Astrocyte of the cerebellum (primary cell): ENCODE results near the gene BRCA1.
"Not testable (repeated sequence)": the region's sequence is repeated elsewhere in the genome, so short reads cannot be mapped to it uniquely, and the experiment has no call there.

Source experiments
- DNase-seq: peaks from one replicate; pipeline ENCODE4 v3.0.0-alpha.2; 2011; ENCODE audit warnings: low read depth
- H3K4me3 ChIP-seq: 2 replicates; pipeline ENCODE4 v1.5.1; 2011; ENCODE audit warnings: mild to moderate bottlenecking, low read depth, low read length, moderate library complexity
- CTCF ChIP-seq: IDR thresholded peaks from 2 replicates; pipeline ENCODE4 v1.5.1; 2012; ENCODE audit warnings: low read length, low read depth, moderate library complexity, mild to moderate bottlenecking; ENCODE audit errors: missing control alignments
- in situ Hi-C: cut with HindIII; loops from 2 replicates; pipeline ENCODE4 v1.10.0; 2017; ENCODE audit warnings: low sequenced_read_pairs

The BRCA1 gene

GRCh38 chr17:43011728-43012472, 113.3 kb downstream of the BRCA1 start:
- no peak for TF ChIP-seq CTCF
- no peak overlapping the region for H3K4me3 ChIP-seq
- DNase-seq: no peak
- in situ Hi-C loops: no loop called here

- no peak for DNase-seq
- in situ Hi-C loops: no loop called here
- no peak overlapping the region for H3K4me3 ChIP-seq
- no peak for TF ChIP-seq CTCF
Measured at GRCh38 chr17:43010667-43011308, 114.4 kb downstream of the BRCA1 start.

- peak within 1 kb of the TSS; percentile 73 for H3K4me3 ChIP-seq
- in situ Hi-C loops: no loop called here
- peak; percentile 62 for DNase-seq
- TF ChIP-seq CTCF: no peak
Measured at GRCh38 chr17:43006639-43007551, 118.3 kb downstream of the BRCA1 start, which contains the start of gene IFI35. Gene IFI35, plus strand, starts transcription at chr17:43006784. Its CDS starts 164 bp downstream, at chr17:43006948.

- H3K4me3 ChIP-seq: no peak overlapping the region
- no peak for TF ChIP-seq CTCF
- DNase-seq: no peak
- in situ Hi-C loops: no loop called here
Measured at GRCh38 chr17:43003542-43004172, 121.5 kb downstream of the BRCA1 start.

- in situ Hi-C loops, H3K4me3 ChIP-seq, DNase-seq: not testable (repeated sequence)
Measured at GRCh38 chr17:43000894-43001293, 124.3 kb downstream of the BRCA1 start.

DNA sequence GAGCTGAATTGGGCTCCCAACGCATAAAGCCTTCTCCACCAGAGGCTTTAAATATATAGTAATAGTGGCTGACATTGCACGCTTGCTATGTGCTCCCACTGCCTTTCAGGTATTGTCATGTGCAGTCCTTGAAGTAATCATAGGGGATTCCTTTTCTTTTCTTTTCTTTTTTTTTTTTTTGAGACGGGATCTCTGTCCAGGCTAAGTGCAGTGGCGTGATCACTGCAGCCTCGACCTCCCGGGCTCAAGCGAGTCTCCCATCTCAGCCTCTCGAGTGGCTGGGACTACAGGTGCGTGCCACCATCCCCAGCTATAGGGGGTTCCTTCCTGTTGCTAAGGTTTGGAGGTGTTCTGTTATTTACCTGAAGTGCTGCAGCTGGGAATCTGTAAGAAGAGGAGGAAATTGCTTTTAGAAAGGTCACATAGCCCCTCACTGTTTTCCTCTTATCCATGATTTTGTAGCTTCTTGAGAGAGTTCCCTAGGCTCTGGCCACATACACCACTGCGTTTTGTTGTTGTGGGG, 126.1 kb downstream of the BRCA1 start:
- no peak for DNase-seq
- TF ChIP-seq CTCF: no peak
- H3K4me3 ChIP-seq: peak overlapping the region; percentile 79
- in situ Hi-C loops: no loop called here
